Heart left ventricle (tissue), 13 donors: Measurements from ENCODE around the gene SRGAP1.
"Not testable (repeated sequence)": the region's sequence is repeated elsewhere in the genome, so short reads cannot be mapped to it uniquely, and the experiment has no call there.

ENCODE experiments used
- POLR2A ChIP-seq, 2 donors: fragments of 450-650 bp; IDR thresholded peaks; one replicate each; pipeline ENCODE4 v1.6.1; 2017; ENCODE audit warnings: antibody characterized with exemption in 2 of 2, mild to moderate bottlenecking in 2 of 2, moderate library complexity in 2 of 2
- TF ChIP-seq, protein P1 (sequence below), 12 donors: fragments of 200-600 bp; sonication (generic) in 4 of 12; IDR thresholded peaks; one replicate each; pipeline versions ENCODE4 v1.5.0 to v1.8.0; 2018 to 2022; ENCODE audit warnings: antibody characterized with exemption in 12 of 12, mild to moderate bottlenecking in 5 of 12
- donor health status: ischemic (EF 13 %, LVEDD 7.1; RV severe dilation, severe dysfunction).
- donor health status: DM: no; HTN: yes; CAD: no.
- donor health status: DM: no; HTN: no; CAD: no.
- donor health status: ischemic (EF 25% LVEDD 6.9; RV normal size, moderate dysfunction).
- donor health status: ischemic (EF 25% LVEDD 5.7; RV mildly dilated, moderate dysfunction).
- donor health status: ischemic (EF 35%, LVEDD 5.7; RV mildly dilated, moderate dysfunction).
- donor health status: nonischemic (EF 11% LVEDD 7.7; RV severe dilation, severe dysfunction).
- donor health status: DM: yes; HTN: yes; CAD: no.
- donor health status: PGD.
- donor health status: ischemic (EF 29% LVEDD 5.4; RV normal size, mild dysfunction).
- donor health status: nonischemic (EF 23%, LVEDD 6.1; RV moderate dilation, normal function).

GRCh38 chr12:63842750-63843149 is 1.8 kb upstream of the SRGAP1 start:
- TF ChIP-seq, protein P1, sequence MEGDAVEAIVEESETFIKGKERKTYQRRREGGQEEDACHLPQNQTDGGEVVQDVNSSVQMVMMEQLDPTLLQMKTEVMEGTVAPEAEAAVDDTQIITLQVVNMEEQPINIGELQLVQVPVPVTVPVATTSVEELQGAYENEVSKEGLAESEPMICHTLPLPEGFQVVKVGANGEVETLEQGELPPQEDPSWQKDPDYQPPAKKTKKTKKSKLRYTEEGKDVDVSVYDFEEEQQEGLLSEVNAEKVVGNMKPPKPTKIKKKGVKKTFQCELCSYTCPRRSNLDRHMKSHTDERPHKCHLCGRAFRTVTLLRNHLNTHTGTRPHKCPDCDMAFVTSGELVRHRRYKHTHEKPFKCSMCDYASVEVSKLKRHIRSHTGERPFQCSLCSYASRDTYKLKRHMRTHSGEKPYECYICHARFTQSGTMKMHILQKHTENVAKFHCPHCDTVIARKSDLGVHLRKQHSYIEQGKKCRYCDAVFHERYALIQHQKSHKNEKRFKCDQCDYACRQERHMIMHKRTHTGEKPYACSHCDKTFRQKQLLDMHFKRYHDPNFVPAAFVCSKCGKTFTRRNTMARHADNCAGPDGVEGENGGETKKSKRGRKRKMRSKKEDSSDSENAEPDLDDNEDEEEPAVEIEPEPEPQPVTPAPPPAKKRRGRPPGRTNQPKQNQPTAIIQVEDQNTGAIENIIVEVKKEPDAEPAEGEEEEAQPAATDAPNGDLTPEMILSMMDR (IDR thresholded peaks at IDR 0.05) = not testable (repeated sequence)
- not testable (repeated sequence) for TF ChIP-seq POLR2A (IDR thresholded peaks at IDR 0.05)
